Liver (tissue), 9 donors: Measurements from ENCODE around the gene SHF. TPM values are rescaled to one million over a fixed set of nuclear protein-coding genes. Genes with fewer than 3 reads are reported as not detected.

Experiments
- DNase-seq: peaks from one replicate; pipeline ENCODE4 v3.0.0-alpha.2; 2017; ENCODE audit warnings: low spot score
- H3K27ac ChIP-seq, 2 donors: one replicate each; pipeline ENCODE4 v1.7.0; 2013; ENCODE audit warnings: inconsistent platforms in 2 of 2, low read length in 2 of 2, control low read depth in 1 of 2, low read depth in 1 of 2, mild to moderate bottlenecking in 1 of 2
- H3K27me3 ChIP-seq, 4 donors: one replicate each; pipeline versions ENCODE4 v1.6.1 to v1.7.0; 2013; ENCODE audit warnings: low read length in 3 of 4, inconsistent platforms in 1 of 4, mild to moderate bottlenecking in 1 of 4, moderate library complexity in 1 of 4; ENCODE audit not compliant: control insufficient read depth in 4 of 4, insufficient read depth in 4 of 4
- H3K36me3 ChIP-seq, 4 donors: one replicate each; pipeline versions ENCODE4 v1.6.1 to v1.7.0; 2013; ENCODE audit warnings: low read length in 3 of 4, mild to moderate bottlenecking in 3 of 4, low read depth in 1 of 4, moderate library complexity in 1 of 4; ENCODE audit not compliant: control insufficient read depth in 4 of 4, insufficient read depth in 3 of 4
- H3K4me1 ChIP-seq, 4 donors: one replicate each; pipeline versions ENCODE4 v1.6.1 to v1.7.0; 2013; ENCODE audit warnings: low read length in 3 of 4, mild to moderate bottlenecking in 3 of 4, moderate library complexity in 1 of 4; ENCODE audit not compliant: control insufficient read depth in 4 of 4, insufficient read depth in 4 of 4
- H3K4me3 ChIP-seq, 3 donors: one replicate each; pipeline versions ENCODE4 v1.6.1 to v1.7.0; 2013; ENCODE audit warnings: low read length in 3 of 3, control low read depth in 1 of 3, low read depth in 1 of 3, mild to moderate bottlenecking in 1 of 3
- H3K9ac ChIP-seq, 2 donors: one replicate each; pipeline ENCODE4 v1.7.0; 2013; ENCODE audit warnings: low read length in 2 of 2, mild to moderate bottlenecking in 2 of 2, moderate library complexity in 2 of 2, control low read depth in 1 of 2, low read depth in 1 of 2
- H3K9me3 ChIP-seq, 4 donors: one replicate each; pipeline versions ENCODE4 v1.6.1 to v1.7.0; 2013; ENCODE audit warnings: low read length in 3 of 4; ENCODE audit not compliant: control insufficient read depth in 4 of 4
- ATF3 ChIP-seq: IDR thresholded peaks from 2 replicates; pipeline ENCODE4 v1.6.1; 2016; ENCODE audit warnings: antibody characterized with exemption
- CTCF ChIP-seq: fragments of 150-350 bp; IDR thresholded peaks from 2 replicates; pipeline ENCODE4 v1.5.1; 2017; ENCODE audit warnings: improper control_type of control experiment, low read depth, low read length; ENCODE audit not compliant: missing input control
- EGR1 ChIP-seq, 2 donors: IDR thresholded peaks; 2 replicates each; pipeline ENCODE4 v1.6.1; 2016 to 2018; ENCODE audit warnings: antibody characterized with exemption in 2 of 2, low read depth in 2 of 2
- FOXA1 ChIP-seq: IDR thresholded peaks from 2 replicates; pipeline ENCODE4 v1.6.1; 2016; ENCODE audit warnings: antibody characterized with exemption
- FOXA2 ChIP-seq: IDR thresholded peaks from 2 replicates; pipeline ENCODE4 v1.6.1; 2016; ENCODE audit warnings: antibody characterized with exemption
- GABPA ChIP-seq, 2 donors: IDR thresholded peaks in 1 of 2; conservative IDR thresholded peaks in 1 of 2; 2 replicates each; pipeline ENCODE4 v1.6.1; 2016; ENCODE audit warnings: antibody characterized with exemption in 2 of 2, mild to moderate bottlenecking in 1 of 2, moderate library complexity in 1 of 2
- HNF4A ChIP-seq, 2 donors: conservative IDR thresholded peaks; 2 replicates each; pipeline ENCODE4 v1.6.1; 2016; ENCODE audit warnings: antibody characterized with exemption in 2 of 2, mild to moderate bottlenecking in 2 of 2
- HNF4G ChIP-seq: IDR thresholded peaks from 2 replicates; pipeline ENCODE4 v1.6.1; 2016; ENCODE audit warnings: antibody characterized with exemption
- JUND ChIP-seq, 2 donors: IDR thresholded peaks; 2 replicates each; pipeline ENCODE4 v1.6.1; 2016; ENCODE audit warnings: antibody characterized with exemption in 2 of 2
- MAX ChIP-seq: IDR thresholded peaks from 2 replicates; pipeline ENCODE4 v1.6.1; 2016; ENCODE audit warnings: antibody characterized with exemption
- NR2F2 ChIP-seq: IDR thresholded peaks from 2 replicates; pipeline ENCODE4 v1.6.1; 2016; ENCODE audit warnings: antibody characterized with exemption
- RAD21 ChIP-seq, 2 donors: IDR thresholded peaks; 2 replicates each; pipeline ENCODE4 v1.6.1; 2016; ENCODE audit warnings: antibody characterized with exemption in 2 of 2, mild to moderate bottlenecking in 2 of 2
- REST ChIP-seq: IDR thresholded peaks from 2 replicates; pipeline ENCODE4 v1.6.1; 2016; ENCODE audit warnings: antibody characterized with exemption, mild to moderate bottlenecking
- RXRA ChIP-seq, 2 donors: IDR thresholded peaks; 2 replicates each; pipeline ENCODE4 v1.6.1; 2017 to 2018; ENCODE audit warnings: antibody characterized with exemption in 2 of 2, mild to moderate bottlenecking in 1 of 2
- SP1 ChIP-seq: IDR thresholded peaks from 2 replicates; pipeline ENCODE4 v1.6.1; 2018; ENCODE audit warnings: antibody characterized with exemption, mild to moderate bottlenecking
- TAF1 ChIP-seq: conservative IDR thresholded peaks from 2 replicates; pipeline ENCODE4 v1.6.1; 2016; ENCODE audit warnings: antibody characterized with exemption, mild to moderate bottlenecking
- YY1 ChIP-seq: IDR thresholded peaks from 2 replicates; pipeline ENCODE4 v1.6.1; 2016; ENCODE audit warnings: antibody characterized with exemption, mild to moderate bottlenecking
- ZBTB33 ChIP-seq: IDR thresholded peaks from 2 replicates; pipeline ENCODE4 v1.6.1; 2016; ENCODE audit warnings: antibody characterized with exemption
- WGBS: extraction: QIAGEN DNeasy Blood & Tissue Kit; methylation state at CpG from one replicate; pipeline ENCODE4 v1.1.7; 2013; 5-methylcytosine and 5-hydroxymethylcytosine counted together
- polyA plus RNA-seq, 2 donors: library from polyadenylated mRNA; stranded (reverse) in 1 of 2; unstranded in 1 of 2; fragments of 200-250 nt in 1 of 2; fragments of >200 nt in 1 of 2; fragmentation: Nextera tagmentation in 1 of 2; extraction: Ambion mirVana in 1 of 2; gene quantifications; one replicate each; pipeline versions ENCODE4 v1.2.1 to v1.2.3, GENCODE V29; 2013 to 2015
- total RNA-seq, 2 donors: library from RNA; depleted of rRNA; stranded (reverse); fragments of >200 nt; gene quantifications; one replicate each; pipeline ENCODE4 v1.2.3, GENCODE V29; 2014
- donor health status: healthy.
- donor health status: healthy.
- donor health status: healthy.
- donor health status: healthy.
- donor health status: healthy.

Gene SHF
- total and polyA plus RNA-seq, 4 donors, result 4.7 to 15.7 (median 10.1) TPM

GRCh38 chr15:45199136-45199810 lies 11.5 kb upstream of the SHF start:
- TF ChIP-seq YY1, result no peak
- no peak for TF ChIP-seq JUND (IDR thresholded peaks at IDR 0.05)
- no peak for TF ChIP-seq SP1
- no peak for TF ChIP-seq ATF3
- TF ChIP-seq GABPA (IDR thresholded peaks at IDR 0.05 in 1 of 2, conservative IDR thresholded peaks at IDR 0.05 in 1 of 2), result no peak
- no peak for TF ChIP-seq RXRA (IDR thresholded peaks at IDR 0.05)
- TF ChIP-seq EGR1 (IDR thresholded peaks at IDR 0.05; ENCODE audit: low read depth in 2 of 2), result no peak
- TF ChIP-seq RAD21 (IDR thresholded peaks at IDR 0.05), result no peak
- TF ChIP-seq HNF4G, result no peak
- no peak for TF ChIP-seq CTCF
- no peak for TF ChIP-seq FOXA2
- TF ChIP-seq REST, result no peak
- no peak for TF ChIP-seq ZBTB33
- TF ChIP-seq MAX, result no peak
- no peak for TF ChIP-seq FOXA1
- no peak for TF ChIP-seq HNF4A (conservative IDR thresholded peaks at IDR 0.05)
- no peak for TF ChIP-seq NR2F2
- TF ChIP-seq TAF1, result no peak
- H3K9me3 ChIP-seq, result no peaks in the 10 kb centered on the region
- peak overlapping the region; percentile 18 to 78 for H3K9ac ChIP-seq
- WGBS, result 3% methylated on average over 25 of the region's 25 CpGs
- H3K36me3 ChIP-seq, result no peaks in the 10 kb centered on the region
- H3K4me1 ChIP-seq, result peaks cover 3 to 27% (median 16%) of the 10 kb centered on the region in 4 donors
- H3K27me3 ChIP-seq, result no peaks in the 10 kb centered on the region
- H3K27ac ChIP-seq, result peak overlapping the region; percentile 97 to 98
- H3K4me3 ChIP-seq, result peak overlapping the region; percentile 64 to 91 (median 73)
- DNase-seq, result no peak
